ENCODE data around the gene DHX57.
"Not testable (repeated sequence)": the region's sequence is repeated elsewhere in the genome, so short reads cannot be mapped to it uniquely, and the experiment has no call there.

The DHX57 gene

GRCh38 chr2:38794235-38794946 lies 81.3 kb downstream of the DHX57 start:
- DNase-seq (ENCODE audit: insufficient read length) (no peak), FAIRE-seq (no peak)
- TF ChIP-seq POLR2A (IDR thresholded peaks at IDR 0.05; ENCODE audit: low read depth, low read length), result no peak
- no peak for TF ChIP-seq TAF1 (IDR thresholded peaks at IDR 0.05; ENCODE audit: borderline replicate concordance, low read depth, low read length)
- no peak for TF ChIP-seq POLR2AphosphoS5 (IDR thresholded peaks at IDR 0.05; ENCODE audit: low read depth, low read length)

GRCh38 chr2:38793511-38793910 lies 82.2 kb downstream of the DHX57 start:
- TF ChIP-seq TAF1 (IDR thresholded peaks at IDR 0.05; ENCODE audit: borderline replicate concordance, low read depth, low read length) (no peak), POLR2A (IDR thresholded peaks at IDR 0.05; ENCODE audit: low read depth, low read length) (no peak), POLR2AphosphoS5 (IDR thresholded peaks at IDR 0.05; ENCODE audit: low read depth, low read length) (no peak)
- DNase-seq (ENCODE audit: insufficient read length) (no peak), FAIRE-seq (no peak)

- TF ChIP-seq POLR2A (IDR thresholded peaks at IDR 0.05; ENCODE audit: low read depth, low read length), result no peak
- no peak for TF ChIP-seq POLR2AphosphoS5 (IDR thresholded peaks at IDR 0.05; ENCODE audit: low read depth, low read length)
- no peak for TF ChIP-seq TAF1 (IDR thresholded peaks at IDR 0.05; ENCODE audit: borderline replicate concordance, low read depth, low read length)
- FAIRE-seq, result no peak
- no peak for DNase-seq (ENCODE audit: insufficient read length)
These were observed 83.0 kb downstream of the DHX57 start for GRCh38 chr2:38792751-38793150.

- not testable (repeated sequence) for FAIRE-seq; DNase-seq (ENCODE audit: insufficient read length)
These were observed 83.4 kb downstream of the DHX57 start for GRCh38 chr2:38792321-38792720.

GRCh38 chr2:38791744-38792143 lies 84.0 kb downstream of the DHX57 start:
- no peak for TF ChIP-seq POLR2AphosphoS5 (IDR thresholded peaks at IDR 0.05; ENCODE audit: low read depth, low read length)
- TF ChIP-seq TAF1 (IDR thresholded peaks at IDR 0.05; ENCODE audit: borderline replicate concordance, low read depth, low read length), result no peak
- no peak for TF ChIP-seq POLR2A (IDR thresholded peaks at IDR 0.05; ENCODE audit: low read depth, low read length)
- FAIRE-seq (no peak), DNase-seq (ENCODE audit: insufficient read length) (no peak)

GRCh38 chr2:38789691-38790090 lies 86.0 kb downstream of the DHX57 start:
- TF ChIP-seq POLR2A (IDR thresholded peaks at IDR 0.05; ENCODE audit: low read depth, low read length), result no peak
- TF ChIP-seq POLR2AphosphoS5 (IDR thresholded peaks at IDR 0.05; ENCODE audit: low read depth, low read length), result no peak
- no peak for TF ChIP-seq TAF1 (IDR thresholded peaks at IDR 0.05; ENCODE audit: borderline replicate concordance, low read depth, low read length)
- no peak for FAIRE-seq
- no peak for DNase-seq (ENCODE audit: insufficient read length)

GRCh38 chr2:38788306-38788705 lies 87.4 kb downstream of the DHX57 start:
- DNase-seq (ENCODE audit: insufficient read length), result no peak
- no peak for TF ChIP-seq POLR2A (IDR thresholded peaks at IDR 0.05; ENCODE audit: low read depth, low read length)
- FAIRE-seq, result no peak

GRCh38 chr2:38783586-38783985 lies 92.1 kb downstream of the DHX57 start:
- TF ChIP-seq POLR2A (IDR thresholded peaks at IDR 0.05; ENCODE audit: low read depth, low read length) (no peak), POLR2AphosphoS5 (IDR thresholded peaks at IDR 0.05; ENCODE audit: low read depth, low read length) (no peak), TAF1 (IDR thresholded peaks at IDR 0.05; ENCODE audit: borderline replicate concordance, low read depth, low read length) (no peak)
- no peak for FAIRE-seq
- DNase-seq (ENCODE audit: insufficient read length), result no peak

GRCh38 chr2:38778687-38779082 lies 97.0 kb downstream of the DHX57 start:
- DNase-seq (ENCODE audit: insufficient read length), result no peak

GRCh38 chr2:38776531-38776930 lies 99.2 kb downstream of the DHX57 start:
- DNase-seq (ENCODE audit: insufficient read length) (no peak), FAIRE-seq (no peak)

More at GRCh38 chr2:38778687-38779082, 97.0 kb downstream of the DHX57 start:
- peak; percentile 30 for FAIRE-seq
- TF ChIP-seq POLR2AphosphoS5 (IDR thresholded peaks at IDR 0.05; ENCODE audit: low read depth, low read length), result no peak
- no peak for TF ChIP-seq POLR2A (IDR thresholded peaks at IDR 0.05; ENCODE audit: low read depth, low read length)
- no peak for TF ChIP-seq TAF1 (IDR thresholded peaks at IDR 0.05; ENCODE audit: borderline replicate concordance, low read depth, low read length)

GRCh38 chr2:38775921-38776225 lies 99.9 kb downstream of the DHX57 start:
- no peak for TF ChIP-seq TAF1 (IDR thresholded peaks at IDR 0.05; ENCODE audit: borderline replicate concordance, low read depth, low read length)
- no peak for TF ChIP-seq POLR2A (IDR thresholded peaks at IDR 0.05; ENCODE audit: low read depth, low read length)
- no peak for TF ChIP-seq POLR2AphosphoS5 (IDR thresholded peaks at IDR 0.05; ENCODE audit: low read depth, low read length)
- DNase-seq (ENCODE audit: insufficient read length) (no peak), FAIRE-seq (no peak)

More at GRCh38 chr2:38776531-38776930, 99.2 kb downstream of the DHX57 start:
- TF ChIP-seq TAF1 (IDR thresholded peaks at IDR 0.05; ENCODE audit: borderline replicate concordance, low read depth, low read length) (no peak), POLR2A (IDR thresholded peaks at IDR 0.05; ENCODE audit: low read depth, low read length) (no peak), POLR2AphosphoS5 (IDR thresholded peaks at IDR 0.05; ENCODE audit: low read depth, low read length) (no peak)

GRCh38 chr2:38775097-38775920 lies 100.4 kb downstream of the DHX57 start:
- no peak for TF ChIP-seq POLR2AphosphoS5 (IDR thresholded peaks at IDR 0.05; ENCODE audit: low read depth, low read length)
- TF ChIP-seq POLR2A (IDR thresholded peaks at IDR 0.05; ENCODE audit: low read depth, low read length), result no peak
- TF ChIP-seq TAF1 (IDR thresholded peaks at IDR 0.05; ENCODE audit: borderline replicate concordance, low read depth, low read length), result no peak
- DNase-seq (ENCODE audit: insufficient read length), result no peak
- no peak for FAIRE-seq
